ENCODE measurements around the gene MFSD2A. TPM values are rescaled to one million over a fixed set of nuclear protein-coding genes. Genes with fewer than 3 reads are reported as not detected.
A peak's percentile ranks its signal among the peaks of the same experiment; 100 is the strongest.

MFSD2A gene

GRCh38 chr1:40014812-40015594, 60.1 kb downstream of the MFSD2A start:
- H2BK5ac ChIP-seq (ENCODE audit: low read length): no peak overlapping the region
- no peak overlapping the region for H3K4me3 ChIP-seq (ENCODE audit: low read length)
- H3K36me3 ChIP-seq (ENCODE audit: control insufficient read depth, insufficient read depth, low read length): no peaks in the 10 kb centered on the region
- H4K5ac ChIP-seq (ENCODE audit: low read length): no peak overlapping the region
- no peak overlapping the region for H4K8ac ChIP-seq (ENCODE audit: low read depth, low read length)
- H3K27ac ChIP-seq (ENCODE audit: low read depth, low read length): no peak overlapping the region
- no peak overlapping the region for H3K4me2 ChIP-seq (ENCODE audit: low read length)
- H3K18ac ChIP-seq (ENCODE audit: low read length): no peak overlapping the region
- H2AK5ac ChIP-seq (ENCODE audit: low read length): no peak overlapping the region
- H2BK15ac ChIP-seq (replicated peaks; ENCODE audit: low read depth): no peak overlapping the region
- no peaks in the 10 kb centered on the region for H3K27me3 ChIP-seq (ENCODE audit: insufficient read depth, low read length, poor library complexity)
- DNase-seq: no peak
- H2BK120ac ChIP-seq (ENCODE audit: low read depth, low read length): no peak overlapping the region
- no peak overlapping the region for H3K4ac ChIP-seq (ENCODE audit: low read depth, low read length)
- no peaks in the 10 kb centered on the region for H3K79me1 ChIP-seq (ENCODE audit: low read length)
- H3K56ac ChIP-seq (ENCODE audit: low read length): no peak overlapping the region
- H3K23ac ChIP-seq (ENCODE audit: low read length): no peak overlapping the region
- no CpG with 5 or more reads among the region's 10 CpGs for WGBS (ENCODE audit: extremely low coverage, insufficient coverage, low lambda C conversion rate)
- H3K9ac ChIP-seq (ENCODE audit: low read length): no peak overlapping the region
- no peaks in the 10 kb centered on the region for H3K4me1 ChIP-seq (ENCODE audit: control insufficient read depth, low read depth, low read length)
- no peaks in the 10 kb centered on the region for H3K79me2 ChIP-seq (ENCODE audit: control insufficient read depth, insufficient read depth, low read length)

- no peaks in the 10 kb centered on the region for H3K79me2 ChIP-seq (ENCODE audit: control insufficient read depth, insufficient read depth, low read length)
- no peak overlapping the region for H3K4ac ChIP-seq (ENCODE audit: low read depth, low read length)
- H3K4me2 ChIP-seq (ENCODE audit: low read length): no peak overlapping the region
- no peak overlapping the region for H4K5ac ChIP-seq (ENCODE audit: low read length)
- H3K4me3 ChIP-seq (ENCODE audit: low read length): no peak overlapping the region
- H3K4me1 ChIP-seq (ENCODE audit: control insufficient read depth, low read depth, low read length): no peaks in the 10 kb centered on the region
- H3K36me3 ChIP-seq (ENCODE audit: control insufficient read depth, insufficient read depth, low read length): no peaks in the 10 kb centered on the region
- peak; percentile 60 for DNase-seq
- no CpG with 5 or more reads among the region's 5 CpGs for WGBS (ENCODE audit: extremely low coverage, insufficient coverage, low lambda C conversion rate)
- no peak overlapping the region for H3K18ac ChIP-seq (ENCODE audit: low read length)
- H3K23ac ChIP-seq (ENCODE audit: low read length): no peak overlapping the region
- H3K27me3 ChIP-seq (ENCODE audit: insufficient read depth, low read length, poor library complexity): no peaks in the 10 kb centered on the region
- no peak overlapping the region for H2BK120ac ChIP-seq (ENCODE audit: low read depth, low read length)
- no peak overlapping the region for H2BK5ac ChIP-seq (ENCODE audit: low read length)
- H3K79me1 ChIP-seq (ENCODE audit: low read length): no peaks in the 10 kb centered on the region
- H4K8ac ChIP-seq (ENCODE audit: low read depth, low read length): no peak overlapping the region
- H3K27ac ChIP-seq (ENCODE audit: low read depth, low read length): no peak overlapping the region
- no peak overlapping the region for H2BK15ac ChIP-seq (replicated peaks; ENCODE audit: low read depth)
- H3K9ac ChIP-seq (ENCODE audit: low read length): no peak overlapping the region
- H2AK5ac ChIP-seq (ENCODE audit: low read length): no peak overlapping the region
- no peak overlapping the region for H3K56ac ChIP-seq (ENCODE audit: low read length)
Observed at GRCh38 chr1:40017951-40018575, 63.1 kb downstream of the MFSD2A start.

Small RNAs within 50 kb of the gene (small RNA-seq; reads per million reads assigned to genes)
- gene RF00019 (ENCODE audit: insufficient read depth): not detected
